Panc1 (cell line): ENCODE measurements around the gene TMEM236. TPM values are rescaled to one million over a fixed set of nuclear protein-coding genes. Genes with fewer than 3 reads are reported as not detected.
A peak's percentile ranks its signal among the peaks of the same experiment; 100 is the strongest.

Source experiments
- ATAC-seq: fragments of 200-7000 bp; cut with Tn5 transposase; 2 replicates; pipeline ENCODE4 v1.9.1; 2020; ENCODE audit warnings: mild to moderate bottlenecking, moderate library complexity
- BruUV-seq: library from RNA; stranded (reverse); fragments of 400-500 nt; replicated peaks from 2 replicates; lab custom pipeline; 2021; lab: Mats Ljungman, UMichigan
- CTCF ChIA-PET: fragments of 300-600 bp; sonication (Branson Sonifier 250); formaldehyde crosslinking; loops from one replicate; lab custom pipeline; 2022; ENCODE audit warnings: antibody characterized with exemption; lab: Charles Lee
- POLR2A ChIA-PET: fragments of 300-600 bp; sonication (Branson Sonifier 250); formaldehyde crosslinking; loops from one replicate; lab custom pipeline; 2022; ENCODE audit warnings: antibody characterized with exemption; lab: Charles Lee
- DNase-seq: peaks from one replicate; pipeline ENCODE4 v3.0.0-alpha.2; 2010; ENCODE audit warnings: low read depth, low spot score
- H3K27ac ChIP-seq: 2 replicates; pipeline ENCODE4 v1.5.1; 2011; ENCODE audit warnings: mild to moderate bottlenecking, low read length, inconsistent platforms
- H3K27me3 ChIP-seq: fragments of 200-500 bp; sonication (Bioruptor generic); 2 replicates; pipeline ENCODE4 v1.6.0; 2014; ENCODE audit warnings: low read length, inconsistent platforms; ENCODE audit not compliant: control insufficient read depth, insufficient read depth
- H3K36me3 ChIP-seq: fragments of 200-500 bp; sonication (Bioruptor generic); 2 replicates; pipeline ENCODE4 v1.5.1; 2014; ENCODE audit warnings: inconsistent platforms, mild to moderate bottlenecking, low read length, moderate library complexity; ENCODE audit not compliant: control insufficient read depth, insufficient read depth
- H3K4me1 ChIP-seq: 2 replicates; pipeline ENCODE4 v1.5.1; 2011; ENCODE audit warnings: inconsistent platforms, mild to moderate bottlenecking, low read length, moderate library complexity; ENCODE audit not compliant: control insufficient read depth, insufficient read depth
- H3K4me3 ChIP-seq, 2 experiments: 2 replicates each; pipeline ENCODE4 v1.5.1; 2011 to 2012; ENCODE audit warnings: low read depth in 2 of 2, low read length in 2 of 2, mild to moderate bottlenecking in 2 of 2, inconsistent platforms in 1 of 2, moderate library complexity in 1 of 2
- H3K9me3 ChIP-seq: fragments of 200-500 bp; sonication (Bioruptor generic); 2 replicates; pipeline ENCODE4 v1.5.1; 2014; ENCODE audit warnings: low read depth, mild to moderate bottlenecking, inconsistent platforms, low read length, moderate library complexity; ENCODE audit not compliant: control insufficient read depth, insufficient read depth
- CTCF ChIP-seq: fragments of 450-650 bp; IDR thresholded peaks from 2 replicates; pipeline ENCODE4 v1.5.1; 2017; ENCODE audit warnings: mild to moderate bottlenecking
- POLR2AphosphoS5 ChIP-seq: IDR thresholded peaks from 2 replicates; pipeline ENCODE4 v1.6.1; 2012; ENCODE audit warnings: mild to moderate bottlenecking, low read depth, low read length, moderate library complexity
- REST ChIP-seq, 2 experiments: IDR thresholded peaks; 2 replicates each; pipeline ENCODE4 v1.6.1; 2011 to 2012; ENCODE audit warnings: low read depth in 2 of 2, control low read depth in 1 of 2, low read length in 1 of 2, mild to moderate bottlenecking in 1 of 2, moderate library complexity in 1 of 2; ENCODE audit not compliant: insufficient read depth in 1 of 2
- SIN3A ChIP-seq: IDR thresholded peaks from 2 replicates; pipeline ENCODE4 v1.6.1; 2012; ENCODE audit warnings: low read depth, mild to moderate bottlenecking, low read length, moderate library complexity, borderline replicate concordance; ENCODE audit not compliant: insufficient read depth
- TCF7L2 ChIP-seq: IDR thresholded peaks from 2 replicates; pipeline ENCODE4 v1.6.1; 2011; ENCODE audit warnings: mild to moderate bottlenecking, low read depth, low read length, inconsistent platforms
- in situ Hi-C: cut with HindIII; loops from 2 replicates; pipeline ENCODE4 v1.10.0; 2016; ENCODE audit warnings: low sequenced_read_pairs, low pct_unique_long_range_greater_than_20kb
- intact Hi-C: fragments of 100-400 bp; cut with micrococcal nuclease; formaldehyde crosslinking; loops from one replicate; pipeline ENCODE4 v1.10.0; 2022; ENCODE audit not compliant: unreplicated experiment
- total RNA-seq: library from RNA; stranded (reverse); gene quantifications from one replicate; pipeline ENCODE4 v1.2.1, GENCODE V29; 2021; ENCODE audit not compliant: unreplicated experiment

TMEM236 gene
- total RNA-seq, 1 experiment from 2014 or later: 0.05 TPM

GRCh38 chr10:17749890-17750289, 2.1 kb upstream of the TMEM236 start:
- Histone ChIP-seq H3K27ac (no peak overlapping the region), H3K27me3 (no peaks in the 10 kb centered on the region), H3K36me3 (no peaks in the 10 kb centered on the region), H3K4me1 (peaks cover 2% of the 10 kb centered on the region; the same call in 1 of the 2 replicates), H3K9me3 (no peaks in the 10 kb centered on the region), H3K4me3 (no peak overlapping the region)
- intact Hi-C loops: no loop called here
- BruUV-seq: no TSS peak
- DNase-seq (no peak), ATAC-seq (no peak)
- ChIA-PET CTCF (no interaction called here), POLR2A (no interaction called here)
- in situ Hi-C loops: no loop called here
- no peak for TF ChIP-seq SIN3A
- no peak for TF ChIP-seq POLR2AphosphoS5
- TF ChIP-seq CTCF: no peak
- no peak for TF ChIP-seq REST (IDR thresholded peaks at IDR 0.05; ENCODE audit: insufficient read depth in 1 of 2, low read depth in 2 of 2, low read length in 1 of 2)
- no peak for TF ChIP-seq TCF7L2

GRCh38 chr10:17756557-17757217, 4.7 kb downstream of the TMEM236 start:
- ChIA-PET POLR2A (no interaction called here), CTCF (no interaction called here)
- Histone ChIP-seq H3K9me3 (no peaks in the 10 kb centered on the region), H3K4me3 (peak overlapping the region; percentile 5 to 6), H3K27ac (peak overlapping the region; percentile 64; the same call in 1 of the 2 replicates), H3K36me3 (no peaks in the 10 kb centered on the region), H3K4me1 (no peaks in the 10 kb centered on the region), H3K27me3 (no peaks in the 10 kb centered on the region)
- no peak for TF ChIP-seq CTCF
- TF ChIP-seq TCF7L2: no peak
- TF ChIP-seq REST (IDR thresholded peaks at IDR 0.05; ENCODE audit: insufficient read depth in 1 of 2, low read depth in 2 of 2, low read length in 1 of 2): no peak
- TF ChIP-seq SIN3A: no peak
- peak; percentile 75 for ATAC-seq
- in situ Hi-C loops: no loop called here
- BruUV-seq: no TSS peak
- DNase-seq: no peak
- intact Hi-C loops: no loop called here
